DMS79 (cell line): ENCODE results near the gene FAM174A.
"Not testable (repeated sequence)": the region's sequence is repeated elsewhere in the genome, so short reads cannot be mapped to it uniquely, and the experiment has no call there.

Source experiments
- DNase-seq: peaks from one replicate; lab custom pipeline; 2025; lab: John Stamatoyannopoulos, UW

The FAM174A gene

DNA sequence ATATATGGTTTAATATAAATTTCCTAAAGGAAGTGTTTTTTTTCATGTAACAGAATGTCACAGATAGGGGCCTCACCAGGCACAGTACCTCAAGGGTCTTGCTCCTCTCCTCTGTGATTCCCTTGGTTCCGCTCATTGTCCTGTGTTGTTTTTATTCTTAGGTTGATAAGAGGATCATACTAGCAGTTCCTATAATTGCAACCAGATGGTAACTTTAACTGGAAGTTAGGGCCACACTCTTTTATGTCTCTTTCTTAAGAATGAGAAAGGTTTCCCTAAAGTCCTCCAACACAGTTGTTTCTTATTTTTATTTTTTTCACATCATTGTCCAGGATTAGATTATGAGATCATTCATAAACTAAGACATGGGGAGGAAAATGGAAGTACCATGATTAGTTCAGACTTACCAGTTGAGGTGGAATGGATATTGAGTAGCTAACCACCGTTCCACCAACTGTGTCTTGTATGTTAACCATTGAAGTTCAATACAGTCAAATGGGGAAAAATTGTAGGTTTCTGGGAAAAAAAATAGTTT is 41.1 kb downstream of the FAM174A start:
- DNase-seq: no peak

DNA sequence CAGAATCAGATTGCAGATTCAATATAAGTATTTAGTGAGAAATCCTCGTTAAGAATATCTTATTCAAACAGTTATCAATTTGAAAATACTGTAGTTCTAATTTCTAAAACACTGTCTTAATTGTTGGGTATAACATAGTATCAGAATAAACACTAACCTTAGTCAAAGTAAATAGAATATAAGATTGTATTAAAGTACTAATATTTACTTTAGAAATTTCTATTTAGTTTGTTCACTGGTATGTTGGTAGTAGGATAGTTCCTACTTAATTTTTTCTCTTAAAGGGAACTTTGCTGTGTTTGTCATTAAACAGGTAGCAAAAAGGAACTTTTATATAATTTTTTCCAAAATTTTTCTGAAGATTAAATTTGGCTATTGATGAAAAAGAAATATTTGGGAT is 42.3 kb downstream of the FAM174A start:
- no peak for DNase-seq

DNA sequence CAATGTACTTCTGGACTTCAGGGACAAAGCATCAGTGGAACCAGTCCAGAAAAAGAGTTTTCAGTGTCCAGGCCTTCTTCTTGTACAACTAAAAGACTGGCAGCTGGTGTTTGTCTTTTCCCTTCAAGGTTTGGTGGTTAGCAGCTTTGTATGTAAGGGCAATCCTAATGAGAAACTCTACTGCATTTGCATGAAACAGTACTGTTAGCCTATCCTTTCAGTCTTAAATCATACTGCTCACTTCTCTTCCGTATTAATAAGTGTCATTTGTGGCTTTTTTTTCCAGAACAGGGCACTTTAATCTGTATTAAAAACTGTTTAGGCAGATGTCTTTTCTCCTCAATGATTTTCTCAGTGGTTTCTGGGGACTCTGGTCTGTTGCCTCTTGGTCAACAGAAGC is 48.9 kb downstream of the FAM174A start:
- DNase-seq: peak; percentile 41

DNA sequence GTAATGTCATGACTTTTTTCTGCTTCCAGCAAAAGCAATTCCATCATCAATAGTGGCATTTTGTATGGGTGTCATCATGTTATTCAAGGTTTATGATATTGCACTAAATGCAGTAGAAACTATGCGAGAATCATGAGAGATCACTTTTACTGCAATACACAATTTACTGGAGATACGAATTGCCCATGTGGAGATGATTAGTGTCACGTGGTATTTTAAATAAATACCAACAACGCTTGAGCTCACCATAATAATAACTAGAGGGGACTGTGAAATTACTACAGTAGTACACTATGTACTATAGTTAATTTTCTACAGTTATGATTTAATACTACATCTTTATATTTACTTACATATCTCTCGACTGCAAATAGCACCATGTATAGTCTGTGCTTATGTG is 49.7 kb downstream of the FAM174A start:
- no peak for DNase-seq

DNA sequence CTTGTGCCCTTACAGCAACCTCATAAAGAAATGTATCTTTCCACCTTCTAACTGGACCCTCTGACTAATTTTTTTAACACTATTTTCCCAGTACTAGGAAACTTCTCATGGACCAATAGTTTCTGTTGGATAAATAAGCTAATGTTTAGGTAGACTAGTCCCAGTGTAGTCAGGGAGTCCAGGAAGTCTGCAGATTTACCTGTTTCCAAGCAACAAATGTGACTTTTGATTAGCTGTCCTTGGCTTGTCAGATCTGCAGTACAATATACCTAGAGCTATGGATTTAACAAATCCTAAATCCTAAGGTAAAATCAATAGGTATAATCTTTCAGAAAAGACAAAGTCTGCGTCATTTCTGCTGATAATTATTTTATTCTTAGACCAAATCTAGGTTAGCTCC is 55.7 kb downstream of the FAM174A start:
- no peak for DNase-seq

DNA sequence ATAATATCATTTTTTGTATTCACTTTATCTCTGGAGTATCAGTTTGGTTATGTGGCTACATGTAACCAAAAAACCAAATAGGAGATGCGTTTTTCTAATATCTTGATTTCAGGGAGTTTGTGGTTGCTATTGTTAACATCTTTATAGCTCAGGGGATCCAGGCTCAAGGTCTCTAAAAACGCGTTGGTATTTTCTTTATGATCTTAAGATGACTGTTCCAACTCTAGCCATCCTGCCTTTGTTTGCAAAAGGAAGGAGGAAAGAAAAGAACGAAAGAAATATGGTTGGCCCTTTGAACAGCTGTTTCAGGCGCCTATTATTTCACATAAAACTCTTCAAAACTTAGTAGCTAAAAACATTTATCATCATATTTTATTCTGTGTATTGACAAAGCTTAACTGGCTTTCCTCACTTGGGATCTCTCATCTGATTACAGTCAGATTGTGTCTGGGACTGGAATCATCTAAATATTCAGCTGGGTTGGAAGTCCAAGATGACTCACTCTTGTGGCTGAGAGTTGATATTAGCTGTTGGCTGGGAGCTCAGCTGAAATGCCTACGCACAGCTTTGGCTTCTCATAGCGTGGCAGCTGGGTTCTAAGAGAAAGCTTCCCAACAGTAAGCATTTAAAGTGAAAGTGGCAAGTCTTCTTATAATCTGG is 60.1 kb downstream of the FAM174A start:
- DNase-seq: no peak

DNA sequence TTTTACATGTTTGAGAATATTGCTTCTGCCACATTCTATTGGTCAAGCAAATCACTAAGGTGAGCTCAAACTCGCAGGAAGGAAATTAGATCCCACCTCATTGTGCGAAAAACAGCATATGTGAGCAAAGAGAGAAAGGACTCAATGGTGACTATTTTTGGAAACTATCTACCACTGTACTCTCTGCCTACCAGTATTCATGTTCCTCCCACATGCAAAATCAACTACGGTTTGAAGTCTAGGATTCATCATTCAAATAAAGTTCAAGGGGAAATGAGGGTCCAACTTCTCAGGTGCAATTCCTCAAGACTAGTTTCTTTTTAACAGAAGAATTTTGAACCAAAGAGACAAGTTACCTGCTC is 60.6 kb downstream of the FAM174A start:
- DNase-seq: no peak

DNA sequence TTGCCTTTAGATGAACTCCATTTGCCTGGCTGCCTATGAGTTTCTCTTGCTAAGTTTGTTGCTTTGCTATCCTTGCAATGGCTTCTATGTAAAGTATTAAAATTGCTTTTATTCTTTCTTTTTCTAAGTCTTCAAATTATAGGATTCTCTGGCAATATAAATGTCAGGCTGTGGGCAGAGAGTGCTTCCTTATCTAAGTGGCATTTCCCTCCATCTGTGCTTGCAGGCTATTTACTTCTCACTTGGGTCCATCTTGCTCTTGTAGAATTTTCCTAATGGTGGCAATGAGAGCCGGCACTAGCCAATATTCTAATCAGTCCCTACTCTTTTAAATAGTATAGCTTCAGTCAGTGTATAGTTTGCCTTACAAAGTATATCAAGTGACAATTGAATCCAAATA is 63.3 kb downstream of the FAM174A start:
- DNase-seq: no peak

DNA sequence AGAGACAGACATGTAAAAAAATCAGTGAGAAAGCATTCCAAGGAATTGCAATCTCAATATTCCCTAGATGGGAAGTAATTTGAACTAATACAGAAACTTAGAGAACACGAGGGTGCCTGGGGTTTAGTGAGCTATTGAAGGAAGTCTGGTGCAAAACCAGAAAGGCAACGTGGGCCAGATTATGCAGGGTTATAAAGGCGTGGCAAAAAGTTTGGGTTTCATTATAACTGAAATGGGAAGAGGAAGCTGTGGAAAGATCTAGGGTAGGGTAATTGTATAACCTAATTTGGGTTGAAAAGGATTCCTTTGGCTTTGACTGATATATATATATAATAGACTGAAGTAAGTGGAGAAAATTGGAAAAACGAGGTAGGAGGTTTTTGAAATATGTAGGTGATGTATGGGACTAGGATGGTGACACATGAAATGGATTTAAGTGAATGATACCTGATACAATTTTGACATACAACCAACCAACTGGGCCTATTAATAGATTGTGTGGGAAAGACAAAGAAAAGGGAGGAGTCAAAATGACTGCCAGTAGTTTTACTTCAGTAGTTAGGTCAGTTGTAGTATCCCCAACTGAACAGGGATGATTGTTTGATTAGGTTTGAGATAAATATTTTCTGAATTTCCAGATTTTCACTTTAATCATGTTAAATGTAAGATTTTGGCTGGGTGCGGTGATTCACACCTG is 65.3 kb downstream of the FAM174A start:
- DNase-seq: no peak

DNA sequence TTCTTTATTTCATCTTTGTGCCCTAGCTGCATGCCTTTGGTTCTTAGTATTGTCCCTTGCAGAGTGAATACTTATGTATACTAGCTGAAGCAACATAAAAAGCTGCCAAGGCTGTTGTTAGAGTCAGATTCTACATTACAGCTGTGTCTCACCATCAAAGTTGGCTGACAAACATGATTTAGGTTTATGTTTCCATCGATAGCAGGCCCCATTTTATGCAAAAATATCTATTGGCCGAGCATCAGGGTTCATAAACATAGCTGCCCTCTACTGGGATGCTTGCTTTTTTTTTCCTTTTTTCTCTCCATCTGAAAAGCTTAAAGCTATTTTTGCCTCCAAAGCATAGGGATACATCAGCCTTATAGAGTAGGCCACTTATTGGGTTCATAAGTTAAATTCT is 68.0 kb downstream of the FAM174A start:
- DNase-seq: no peak

DNA sequence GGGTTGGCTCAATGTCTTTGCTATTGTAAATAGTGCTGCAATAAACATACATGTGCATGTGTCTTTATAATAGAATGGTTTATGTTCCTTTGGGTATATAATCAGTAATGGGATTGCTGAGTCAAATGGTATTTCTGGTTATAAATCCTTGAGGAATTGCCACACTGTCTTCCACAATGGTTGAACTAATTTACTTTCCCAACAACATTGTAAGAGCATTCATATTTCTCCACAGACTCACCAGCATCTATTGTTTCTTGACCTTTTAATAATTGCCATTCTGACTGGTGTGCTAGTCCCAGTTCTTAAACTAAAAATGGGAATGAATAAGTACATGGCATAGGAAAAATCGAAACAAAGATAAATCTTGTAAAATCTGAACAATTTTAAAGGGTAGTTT is 68.8 kb downstream of the FAM174A start:
- DNase-seq: not testable (repeated sequence)

DNA sequence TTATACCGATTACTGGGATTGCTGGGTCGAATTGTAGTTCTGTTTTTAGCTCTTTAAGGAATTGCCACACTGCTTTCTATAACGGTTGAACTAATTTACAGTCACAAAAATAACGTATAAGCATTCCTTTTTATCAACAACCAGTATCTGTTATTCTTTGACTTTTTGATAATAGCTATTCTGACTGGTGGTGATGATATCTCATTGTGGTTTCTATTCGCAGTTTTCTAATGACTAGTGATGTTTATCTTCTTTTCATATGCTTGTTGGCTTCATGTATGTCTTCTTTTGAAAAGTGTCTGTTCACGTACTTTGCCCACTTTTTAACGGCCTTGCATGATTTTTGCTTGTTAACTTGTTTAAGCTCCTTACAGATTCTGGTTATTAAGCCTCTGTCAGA is 74.4 kb downstream of the FAM174A start:
- DNase-seq: no peak

DNA sequence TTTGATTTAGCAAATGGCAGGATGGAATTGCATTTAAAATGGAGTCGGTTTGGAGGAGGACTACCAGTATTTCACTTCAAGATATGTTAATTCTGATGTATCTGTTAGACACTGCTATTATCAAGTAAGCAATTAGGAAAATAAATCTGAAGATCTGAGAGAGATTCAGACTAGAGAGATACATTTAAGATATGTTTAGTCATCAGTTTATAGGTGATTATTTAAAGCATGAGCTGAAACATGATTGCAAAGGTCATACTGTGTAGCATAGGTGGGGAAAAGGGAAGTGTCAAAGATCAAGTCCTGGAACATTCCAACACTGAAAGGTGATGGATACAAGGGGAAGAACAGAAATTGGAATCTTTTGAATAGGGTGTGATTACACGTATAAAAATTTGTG is 79.1 kb downstream of the FAM174A start:
- no peak for DNase-seq

DNA sequence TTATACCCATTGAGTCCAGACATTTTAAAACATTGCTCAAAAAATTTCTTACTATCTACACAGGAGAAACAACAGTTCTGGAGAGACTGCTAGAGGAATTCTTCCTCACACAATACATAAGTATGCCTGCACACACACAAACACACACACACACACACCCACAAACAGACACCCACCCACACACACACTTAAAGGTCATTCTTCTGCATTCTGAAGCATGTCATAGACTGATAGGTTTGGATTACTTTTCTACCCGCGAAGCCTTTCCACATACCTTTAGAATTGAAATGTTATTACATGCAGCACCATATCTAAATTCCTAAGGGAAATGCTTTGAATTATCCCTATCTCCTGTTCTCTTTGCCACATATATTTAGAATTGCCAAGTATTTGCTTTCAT is 80.2 kb downstream of the FAM174A start:
- DNase-seq: no peak

DNA sequence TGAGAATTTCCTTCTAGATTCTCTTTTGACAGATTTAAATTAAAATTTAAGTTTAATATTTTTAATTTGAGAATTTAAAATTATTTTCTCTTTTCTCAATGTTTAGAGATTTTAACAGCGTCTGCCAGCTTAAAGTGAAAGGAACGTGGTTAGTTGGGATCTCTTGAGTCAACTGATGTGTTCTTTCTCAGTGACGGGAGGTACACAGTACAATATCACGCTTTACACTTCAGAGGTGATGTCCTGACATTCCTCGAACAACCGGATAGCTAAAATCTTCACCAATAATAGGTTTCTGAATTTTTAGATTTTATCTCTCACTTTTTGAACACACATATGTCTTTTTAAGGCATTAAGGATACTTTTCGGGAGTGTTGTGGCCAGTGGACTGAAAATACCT is 81.1 kb downstream of the FAM174A start:
- no peak for DNase-seq

DNA sequence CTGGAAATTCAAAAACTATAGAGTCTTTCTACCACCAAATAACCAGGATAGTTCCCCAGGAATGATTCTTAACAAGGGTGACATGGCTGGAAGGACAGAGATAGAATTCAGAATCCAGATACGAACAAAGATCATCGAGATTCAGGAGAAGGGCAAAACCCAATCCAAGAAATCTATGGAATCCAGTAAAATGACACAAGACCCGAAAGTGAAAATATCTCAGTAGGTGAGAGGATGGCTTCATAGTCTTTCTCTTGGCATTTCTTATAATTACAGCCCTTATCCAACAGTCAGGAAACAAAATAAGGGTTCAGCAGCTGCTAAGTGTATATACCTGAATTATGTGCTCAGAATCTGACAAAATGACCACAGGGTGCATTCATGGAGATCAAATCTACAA is 81.8 kb downstream of the FAM174A start:
- DNase-seq: no peak

DNA sequence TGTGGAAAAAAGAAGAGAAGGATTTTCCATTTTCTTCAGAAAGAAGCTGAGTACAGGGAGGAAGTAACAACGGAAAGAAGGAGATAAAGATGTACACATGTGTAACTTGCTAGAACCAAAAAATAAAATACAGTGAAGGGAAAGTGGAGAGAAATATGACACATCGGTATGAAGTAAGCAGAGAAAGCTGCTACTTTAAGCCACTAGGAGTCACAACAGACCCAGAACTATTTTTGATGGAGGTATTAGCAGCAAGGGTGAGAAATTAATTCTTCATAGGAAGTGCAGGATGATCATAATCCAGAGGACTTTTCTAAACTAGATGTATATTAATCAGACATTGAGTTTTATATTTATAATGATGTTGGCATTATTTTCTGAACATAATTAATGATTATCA is 88.5 kb downstream of the FAM174A start:
- DNase-seq: no peak

DNA sequence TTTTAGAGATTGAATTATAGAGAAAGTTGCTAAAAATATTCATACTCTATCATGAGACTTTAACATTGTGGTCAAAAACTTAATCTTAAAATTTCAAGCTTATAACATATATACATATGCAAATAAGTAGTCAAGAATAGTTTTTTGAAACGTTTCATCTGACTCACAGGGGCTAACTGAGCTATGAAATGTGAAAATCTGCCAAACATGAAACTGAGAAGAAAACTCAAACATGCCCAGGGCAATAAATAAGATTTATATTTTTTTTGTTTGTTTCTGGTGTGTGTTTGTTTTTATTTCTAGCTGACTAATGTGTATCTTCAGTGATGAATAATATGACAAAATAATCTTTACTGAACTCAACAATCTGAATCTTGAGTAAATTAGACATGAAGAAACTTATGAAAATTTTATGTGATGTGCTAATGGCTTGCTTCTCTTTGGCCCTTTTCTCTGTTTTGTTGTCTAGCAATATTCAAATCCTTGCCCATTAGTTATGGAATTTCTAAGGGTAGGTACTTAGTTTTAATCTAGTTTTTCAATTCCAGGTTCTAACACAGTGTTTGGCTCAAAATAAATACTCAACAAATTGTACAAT is 99.9 kb downstream of the FAM174A start:
- DNase-seq: no peak
